HG03039 (cell line): Measurements from ENCODE around the gene PHACTR1.
"Not testable (repeated sequence)": the region's sequence is repeated elsewhere in the genome, so short reads cannot be mapped to it uniquely, and the experiment has no call there.

Source experiments
- ATAC-seq: cut with Tn5 transposase; IDR thresholded peaks from one replicate; pipeline ENCODE4 v1.9.1; 2021; ENCODE audit warnings: mild to moderate bottlenecking, moderate library complexity; ENCODE audit not compliant: unreplicated experiment

PHACTR1 gene

GRCh38 chr6:12748815-12749521, 32.4 kb downstream of the PHACTR1 start:
- no peak for ATAC-seq

GRCh38 chr6:12749531-12750379, 33.2 kb downstream of the PHACTR1 start:
- ATAC-seq = no peak

DNA sequence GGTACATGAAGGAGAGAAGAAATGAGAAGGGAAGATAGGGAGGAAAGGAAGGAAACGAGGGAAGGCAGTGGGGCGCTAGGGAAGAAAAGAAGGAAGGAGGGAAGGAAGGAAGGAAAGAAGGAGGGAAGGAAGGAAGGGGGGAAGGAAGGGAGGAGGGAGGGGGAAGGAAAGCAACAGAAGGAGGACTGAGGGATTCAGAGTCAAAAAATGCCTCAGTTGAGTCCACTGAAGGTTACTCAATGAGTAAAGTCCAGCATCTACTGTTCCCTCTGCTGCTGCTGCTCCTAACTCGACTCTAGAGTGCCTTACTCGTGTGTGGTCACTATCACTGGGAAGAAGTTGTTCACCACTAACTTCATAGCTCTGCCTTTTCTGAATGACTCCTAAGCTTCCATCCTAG, 33.8 kb downstream of the PHACTR1 start:
- no peak for ATAC-seq

- ATAC-seq = no peak
These were observed 35.2 kb downstream of the PHACTR1 start for GRCh38 chr6:12751694-12752325.

DNA sequence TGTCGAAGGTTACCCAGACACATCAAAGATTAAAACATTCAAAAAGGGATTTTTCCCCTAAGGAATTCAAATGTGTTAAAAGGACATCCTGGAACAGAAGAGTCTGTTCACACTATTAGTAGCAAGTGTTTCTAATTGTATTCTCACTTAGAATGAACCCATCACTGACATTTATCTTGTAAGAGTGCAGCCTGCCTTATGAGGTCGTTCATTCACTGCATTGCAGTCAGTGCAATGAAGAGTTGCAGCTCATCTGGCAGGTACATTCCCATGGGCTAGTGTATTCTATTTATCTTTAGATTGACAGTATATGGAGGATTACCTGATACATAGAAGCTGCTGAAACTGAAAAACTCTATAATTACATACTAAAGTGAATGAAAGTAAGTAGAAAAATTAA, 36.5 kb downstream of the PHACTR1 start:
- ATAC-seq = no peak

DNA sequence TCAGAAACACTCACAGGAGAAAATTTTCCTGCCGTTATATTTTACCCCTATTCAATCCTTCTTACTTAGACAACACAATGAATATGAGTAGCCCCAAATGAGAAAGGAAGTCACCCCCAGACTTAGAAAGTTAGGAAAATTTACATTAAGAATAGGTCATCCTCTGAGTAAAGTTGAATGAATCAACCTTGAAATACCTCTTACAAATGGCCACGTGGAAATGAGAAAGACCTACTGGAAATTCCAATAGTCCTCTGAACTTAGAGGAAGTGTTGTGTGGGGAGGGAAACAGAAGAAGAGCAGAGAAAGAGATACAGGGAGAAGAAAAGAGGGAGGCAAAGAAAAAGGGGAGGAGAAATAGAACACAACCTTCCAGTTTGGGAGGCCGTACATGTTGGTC, 43.7 kb downstream of the PHACTR1 start:
- ATAC-seq = no peak

DNA sequence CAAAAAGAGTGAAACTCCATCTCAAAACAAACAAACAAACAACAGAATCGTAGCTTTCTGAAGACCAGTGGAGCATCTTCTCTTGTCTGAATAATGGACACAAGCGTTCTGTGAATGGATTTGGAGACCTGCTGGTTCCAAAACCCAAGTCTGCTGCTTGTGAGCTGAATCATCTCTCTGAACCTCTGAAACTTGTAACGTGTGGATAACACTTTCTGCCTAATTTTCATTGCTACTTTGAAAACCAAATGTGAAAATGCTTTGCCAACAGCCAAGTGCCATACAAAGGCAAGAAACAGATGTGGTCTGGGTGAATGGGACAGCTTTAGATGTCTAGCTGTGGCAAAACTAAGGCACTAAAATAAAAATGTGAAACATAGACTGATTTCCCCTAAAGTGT, 44.3 kb downstream of the PHACTR1 start:
- ATAC-seq = no peak

GRCh38 chr6:12761376-12762115, 45.0 kb downstream of the PHACTR1 start:
- no peak for ATAC-seq

- not testable (repeated sequence) for ATAC-seq
These were observed 46.3 kb downstream of the PHACTR1 start for GRCh38 chr6:12762731-12763434.

- ATAC-seq = no peak
These were observed 49.8 kb downstream of the PHACTR1 start for GRCh38 chr6:12766365-12766764.

- ATAC-seq = no peak
These were observed 50.4 kb downstream of the PHACTR1 start for GRCh38 chr6:12767016-12767415.

GRCh38 chr6:12769556-12770256, 53.1 kb downstream of the PHACTR1 start:
- no peak for ATAC-seq

- ATAC-seq = no peak
These were observed 55.8 kb downstream of the PHACTR1 start for GRCh38 chr6:12772416-12772815.

DNA sequence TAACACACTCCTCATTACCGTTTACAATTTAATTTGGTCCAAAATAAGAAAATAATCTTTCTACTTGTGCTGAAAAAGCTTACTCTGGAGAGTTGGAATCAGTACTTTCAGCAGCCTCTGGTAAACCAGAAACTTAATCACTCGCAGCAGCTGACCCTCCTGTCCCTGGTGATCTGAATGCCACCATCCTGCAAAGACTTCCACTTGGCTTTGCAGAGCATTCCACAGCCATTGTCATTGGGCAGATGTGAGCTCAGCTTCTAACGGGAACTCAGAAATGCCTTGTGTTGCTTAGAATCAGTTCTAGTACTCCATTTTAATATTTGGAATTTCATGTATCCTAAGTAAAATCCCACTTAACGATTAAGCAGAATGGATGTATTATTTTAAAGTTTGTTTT, 59.7 kb downstream of the PHACTR1 start:
- no peak for ATAC-seq

DNA sequence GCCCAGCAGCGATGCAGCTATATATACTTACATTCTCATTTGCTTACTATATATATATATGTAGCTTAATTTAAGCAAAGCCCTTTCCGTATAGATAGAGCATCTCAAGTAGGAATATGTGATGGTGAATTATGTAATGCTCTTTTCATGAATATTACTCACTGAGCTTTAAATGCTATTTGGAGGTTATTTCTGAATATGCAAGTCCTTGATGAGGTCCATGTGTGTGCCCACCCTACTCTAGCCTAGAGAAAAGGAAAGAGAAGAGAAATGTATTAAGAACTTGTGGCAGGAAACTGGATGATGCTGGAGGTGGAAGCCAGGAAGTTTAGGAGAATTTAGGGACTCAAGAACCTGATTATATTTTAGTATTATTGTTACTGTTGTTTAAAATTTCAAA, 63.2 kb downstream of the PHACTR1 start:
- no peak for ATAC-seq

GRCh38 chr6:12782136-12782535, 65.6 kb downstream of the PHACTR1 start:
- no peak for ATAC-seq

DNA sequence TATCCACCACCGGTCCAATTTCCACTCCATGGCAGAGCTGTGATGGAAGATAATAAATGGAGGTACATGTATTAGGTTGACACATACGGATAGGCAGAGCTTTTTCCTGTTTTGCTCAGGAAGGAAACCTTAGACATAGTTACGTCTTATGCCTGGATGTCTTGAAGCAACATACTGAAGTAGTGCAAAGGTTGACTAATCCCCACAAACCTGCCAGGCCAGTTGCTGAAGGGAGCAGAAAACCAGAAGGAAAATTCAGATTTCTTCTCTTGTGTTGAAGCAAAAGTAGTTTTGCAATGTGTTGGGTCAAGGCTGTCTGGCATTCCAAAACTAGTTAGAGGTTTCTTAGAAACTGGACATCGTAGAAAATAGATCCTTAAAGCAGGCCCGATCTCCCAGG, 68.7 kb downstream of the PHACTR1 start:
- no peak for ATAC-seq

DNA sequence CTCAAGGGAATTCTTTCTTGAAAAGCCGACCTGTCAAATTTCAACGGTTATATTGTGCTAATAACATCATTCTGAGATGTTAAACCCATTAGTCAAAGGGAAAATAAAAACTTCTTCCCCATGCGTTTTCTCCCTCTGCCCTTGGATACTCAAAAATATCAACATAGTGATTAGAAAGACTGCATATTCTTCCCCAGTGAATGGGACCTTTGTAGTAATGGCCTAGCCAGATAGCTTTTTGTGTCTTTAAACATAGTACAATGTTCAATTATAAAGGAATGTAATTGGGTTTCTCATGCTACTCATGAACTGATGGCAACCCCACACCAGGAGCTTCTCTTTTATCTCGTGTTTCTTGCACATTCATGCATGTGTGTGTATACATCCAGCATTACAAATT, 69.4 kb downstream of the PHACTR1 start:
- ATAC-seq = no peak

GRCh38 chr6:12791371-12791770, 74.8 kb downstream of the PHACTR1 start:
- no peak for ATAC-seq

GRCh38 chr6:12798326-12798725, 81.8 kb downstream of the PHACTR1 start:
- ATAC-seq = no peak
